ENCODE measurements around the gene CENPT. TPM values are rescaled to one million over a fixed set of nuclear protein-coding genes. Genes with fewer than 3 reads are reported as not detected.
"Not testable (repeated sequence)": the region's sequence is repeated elsewhere in the genome, so short reads cannot be mapped to it uniquely, and the experiment has no call there.

CENPT gene
- total RNA-seq, 1 donor from 2014 or later = 20.0 TPM

GRCh38 chr16:67848118-67848517 is 625 bp upstream of the CENPT start:
- DNase-seq (ENCODE audit: low read depth in 2 of 2) = no peak

- DNase-seq (ENCODE audit: low read depth in 2 of 2) = peak; percentile 90 to 95
Observed at GRCh38 chr16:67846320-67847063, 1.0 kb downstream of the CENPT start, which contains the start of gene NUTF2. TSS of gene NUTF2 (plus strand) at chr16:67846933. CDS start at chr16:67865131, 18,198 bp downstream.

GRCh38 chr16:67846063-67846319 is 1.5 kb downstream of the CENPT start:
- peak in 1 of 2 donors; percentile 18 for DNase-seq (ENCODE audit: low read depth in 2 of 2)

- DNase-seq (ENCODE audit: low read depth in 2 of 2) = no peak
Observed at GRCh38 chr16:67845291-67846062, 2.0 kb downstream of the CENPT start.

- DNase-seq (ENCODE audit: low read depth in 2 of 2) = peak in 1 of 2 donors; percentile 9
Observed at GRCh38 chr16:67844497-67844896, 3.0 kb downstream of the CENPT start.

GRCh38 chr16:67843343-67843765 is 4.1 kb downstream of the CENPT start:
- peak in 1 of 2 donors; percentile 59 for DNase-seq (ENCODE audit: low read depth in 2 of 2)

- DNase-seq (ENCODE audit: low read depth in 2 of 2) = peak; percentile 71 to 74
Observed at GRCh38 chr16:67842509-67843342, 4.8 kb downstream of the CENPT start.

GRCh38 chr16:67841816-67842508 is 5.5 kb downstream of the CENPT start, which contains the start of gene THAP11:
TSS of gene THAP11 (plus strand) at chr16:67842320. CDS start at chr16:67842555, 235 bp downstream.
- DNase-seq (ENCODE audit: low read depth in 2 of 2) = peak; percentile 96 to 97

GRCh38 chr16:67841198-67841815 is 6.2 kb downstream of the CENPT start:
- DNase-seq (ENCODE audit: low read depth in 2 of 2) = no peak

- no peak for DNase-seq (ENCODE audit: low read depth in 2 of 2)
Observed at GRCh38 chr16:67837811-67838210, 9.7 kb downstream of the CENPT start.

GRCh38 chr16:67837190-67837589 is 10.3 kb downstream of the CENPT start:
- not testable (repeated sequence) for DNase-seq (ENCODE audit: low read depth in 2 of 2)

- no peak for DNase-seq (ENCODE audit: low read depth in 2 of 2)
Observed at GRCh38 chr16:67834242-67834614, 13.3 kb downstream of the CENPT start.

GRCh38 chr16:67833415-67834241 is 13.9 kb downstream of the CENPT start:
- DNase-seq (ENCODE audit: low read depth in 2 of 2) = peak; percentile 89 to 92

- peak; percentile 16 to 59 for DNase-seq (ENCODE audit: low read depth in 2 of 2)
Observed at GRCh38 chr16:67833030-67833414, 14.5 kb downstream of the CENPT start.

- DNase-seq (ENCODE audit: low read depth in 2 of 2) = no peak
Observed at GRCh38 chr16:67828651-67829050, 18.8 kb downstream of the CENPT start.

GRCh38 chr16:67825906-67826305 is 21.6 kb downstream of the CENPT start:
- no peak for DNase-seq (ENCODE audit: low read depth in 2 of 2)

- no peak for DNase-seq (ENCODE audit: low read depth in 2 of 2)
Observed at GRCh38 chr16:67825119-67825518, 22.4 kb downstream of the CENPT start.

GRCh38 chr16:67822511-67822910 is 25.0 kb downstream of the CENPT start:
- DNase-seq (ENCODE audit: low read depth in 2 of 2) = no peak

- no peak for DNase-seq (ENCODE audit: low read depth in 2 of 2)
Observed at GRCh38 chr16:67820608-67821259, 26.8 kb downstream of the CENPT start.
